ENCODE data around the gene SKAP2. TPM values are rescaled to one million over a fixed set of nuclear protein-coding genes. Genes with fewer than 3 reads are reported as not detected.

The SKAP2 gene, protein sequence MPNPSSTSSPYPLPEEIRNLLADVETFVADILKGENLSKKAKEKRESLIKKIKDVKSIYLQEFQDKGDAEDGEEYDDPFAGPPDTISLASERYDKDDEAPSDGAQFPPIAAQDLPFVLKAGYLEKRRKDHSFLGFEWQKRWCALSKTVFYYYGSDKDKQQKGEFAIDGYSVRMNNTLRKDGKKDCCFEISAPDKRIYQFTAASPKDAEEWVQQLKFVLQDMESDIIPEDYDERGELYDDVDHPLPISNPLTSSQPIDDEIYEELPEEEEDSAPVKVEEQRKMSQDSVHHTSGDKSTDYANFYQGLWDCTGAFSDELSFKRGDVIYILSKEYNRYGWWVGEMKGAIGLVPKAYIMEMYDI
- total RNA-seq (10 to 100 TPM in 2 of 4 donors, 1 to 10 TPM in 2; 8.2 to 19.4 (median 10.5) TPM), polyA plus RNA-seq (1 to 10 TPM; 3.2 to 9.5 (median 5.6) TPM)
- long read RNA-seq, donor 1, transcript SKAP2-201 (13 exons, 3,998 nt) = major isoform, 19 of 22 reads
- long read RNA-seq, donor 1, partial matches to known transcripts = 0 of 22 reads
- long read RNA-seq, donor 1, other reads (novel, unspliced or antisense) = 3 of 22 reads
- long read RNA-seq, donor 2, transcript SKAP2-201 (13 exons, 3,998 nt) = major isoform, 20 of 25 reads
- long read RNA-seq, donor 2, partial matches to known transcripts = 0 of 25 reads
- long read RNA-seq, donor 2, other reads (novel, unspliced or antisense) = 5 of 25 reads

DNA sequence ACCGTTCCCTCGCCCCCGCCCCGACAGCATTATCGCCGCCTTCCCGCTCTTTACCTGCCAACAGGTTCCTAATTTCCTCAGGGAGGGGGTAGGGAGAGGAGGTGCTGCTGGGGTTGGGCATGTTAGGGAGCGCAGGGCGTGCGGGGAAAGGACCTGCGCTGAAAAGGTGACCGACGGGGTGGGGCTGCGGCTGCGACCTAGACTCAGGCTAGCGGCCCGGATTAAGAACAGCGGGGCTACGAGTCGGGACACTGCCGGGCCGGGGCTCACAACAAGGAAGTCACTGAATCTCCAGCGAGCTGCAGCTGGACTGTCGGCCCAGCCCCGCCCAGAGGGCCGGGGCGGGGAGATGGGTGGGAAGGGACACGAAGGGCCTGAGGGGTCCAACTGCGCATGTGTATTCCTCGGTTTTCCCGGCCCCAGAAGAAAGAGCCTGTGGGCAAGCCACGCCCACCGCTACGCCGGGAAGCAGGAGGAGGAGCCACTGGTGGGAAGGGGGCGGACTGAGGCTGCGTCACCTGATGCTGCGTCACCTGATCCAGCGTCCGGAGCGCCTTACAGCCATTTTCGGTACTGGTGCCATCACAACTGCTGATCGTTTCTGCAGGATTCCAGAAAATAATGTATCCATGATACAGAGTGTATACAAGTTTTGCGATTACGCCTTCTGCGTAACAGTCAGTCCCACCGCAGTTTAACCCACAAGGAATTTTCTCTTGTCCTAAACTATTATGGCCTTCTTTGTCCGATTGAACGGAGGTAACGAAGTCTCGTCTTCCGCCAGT lies at the start of gene SKAP2:
SKAP2 (minus strand) TSS at position 282 of the 785 bp plus-strand sequence; CDS start at position 121, 161 bp downstream.
- Histone ChIP-seq H3K4me1 (peaks cover 5% of the 10 kb centered on the region), H3K27ac (peak within 1 kb of the TSS; percentile 87), H3K27me3 (ENCODE audit: insufficient read depth in 3 of 3, low read length in 2 of 3) (peaks cover 0 to 12% (median 3%) of the 10 kb centered on the region in 3 donors), H3K9me3 (no peaks in the 10 kb centered on the region), H3K4me3 (peak within 1 kb of the TSS; percentile 87), H3K36me3 (ENCODE audit: insufficient read depth in 1 of 2, low read depth in 1 of 2) (no peaks in the 10 kb centered on the region)
- WGBS, 3 donors = 1 to 2% (median 1%) methylated on average over 45 to 52 of the region's 52 CpGs
- intact Hi-C loops (cut with DNase I) = loop anchor here in 1 of 2 donors (1.0 to 5.0 kb wide), 3 partner anchors 168 to 267 kb away; no protein-coding TSS in a partner anchor
- TF ChIP-seq, protein P1, sequence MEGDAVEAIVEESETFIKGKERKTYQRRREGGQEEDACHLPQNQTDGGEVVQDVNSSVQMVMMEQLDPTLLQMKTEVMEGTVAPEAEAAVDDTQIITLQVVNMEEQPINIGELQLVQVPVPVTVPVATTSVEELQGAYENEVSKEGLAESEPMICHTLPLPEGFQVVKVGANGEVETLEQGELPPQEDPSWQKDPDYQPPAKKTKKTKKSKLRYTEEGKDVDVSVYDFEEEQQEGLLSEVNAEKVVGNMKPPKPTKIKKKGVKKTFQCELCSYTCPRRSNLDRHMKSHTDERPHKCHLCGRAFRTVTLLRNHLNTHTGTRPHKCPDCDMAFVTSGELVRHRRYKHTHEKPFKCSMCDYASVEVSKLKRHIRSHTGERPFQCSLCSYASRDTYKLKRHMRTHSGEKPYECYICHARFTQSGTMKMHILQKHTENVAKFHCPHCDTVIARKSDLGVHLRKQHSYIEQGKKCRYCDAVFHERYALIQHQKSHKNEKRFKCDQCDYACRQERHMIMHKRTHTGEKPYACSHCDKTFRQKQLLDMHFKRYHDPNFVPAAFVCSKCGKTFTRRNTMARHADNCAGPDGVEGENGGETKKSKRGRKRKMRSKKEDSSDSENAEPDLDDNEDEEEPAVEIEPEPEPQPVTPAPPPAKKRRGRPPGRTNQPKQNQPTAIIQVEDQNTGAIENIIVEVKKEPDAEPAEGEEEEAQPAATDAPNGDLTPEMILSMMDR (IDR thresholded peaks at IDR 0.05) = no peak
- DNase-seq (peak; percentile 98 to 99), ATAC-seq (peak; percentile 98 to 99 (median 99))

DNA sequence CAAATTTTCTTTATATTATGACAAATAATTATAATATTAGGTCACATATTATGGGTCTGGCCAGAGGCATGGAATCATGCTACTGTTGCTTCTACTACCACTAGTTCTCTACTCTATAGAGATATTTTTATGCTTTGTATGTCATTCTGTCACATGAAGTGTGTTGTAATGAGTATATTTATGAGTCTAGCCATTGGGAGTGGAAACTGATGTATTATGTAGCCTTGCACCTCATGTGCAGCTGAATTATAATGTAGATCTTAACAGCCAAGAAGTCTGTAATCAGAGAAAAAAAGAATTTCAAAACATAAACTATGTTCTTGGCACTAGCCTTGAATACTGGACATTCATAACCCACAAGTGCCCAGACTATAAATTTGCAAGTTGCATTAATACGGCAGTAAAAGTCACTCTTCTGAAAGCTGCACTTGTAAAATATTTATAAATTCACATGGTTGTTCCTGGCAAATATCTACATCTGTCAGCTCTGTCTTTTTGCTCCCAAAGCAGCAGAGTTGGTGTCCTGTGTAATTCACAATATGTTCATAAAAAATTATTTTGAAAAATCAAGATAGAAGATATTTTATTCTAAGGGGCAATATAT lies 48.6 kb upstream of the SKAP2 start:
- Histone ChIP-seq H3K9me3 (no peaks in the 10 kb centered on the region), H3K27ac (peak overlapping the region; percentile 51), H3K36me3 (ENCODE audit: insufficient read depth in 1 of 2, low read depth in 1 of 2) (no peaks in the 10 kb centered on the region), H3K4me3 (no peak overlapping the region), H3K4me1 (peaks cover 6% of the 10 kb centered on the region), H3K27me3 (ENCODE audit: insufficient read depth in 3 of 3, low read length in 2 of 3) (no peaks in the 10 kb centered on the region)
- TF ChIP-seq, protein P1 (IDR thresholded peaks at IDR 0.05) = no peak
- WGBS, 3 donors = 15 to 29% (median 26%) methylated on average over 1 of the region's 1 CpG
- intact Hi-C loops (cut with DNase I) = no loop called here
- no peak for DNase-seq
- peak in 3 of 4 donors; percentile 79 to 83 (median 80) for ATAC-seq

DNA sequence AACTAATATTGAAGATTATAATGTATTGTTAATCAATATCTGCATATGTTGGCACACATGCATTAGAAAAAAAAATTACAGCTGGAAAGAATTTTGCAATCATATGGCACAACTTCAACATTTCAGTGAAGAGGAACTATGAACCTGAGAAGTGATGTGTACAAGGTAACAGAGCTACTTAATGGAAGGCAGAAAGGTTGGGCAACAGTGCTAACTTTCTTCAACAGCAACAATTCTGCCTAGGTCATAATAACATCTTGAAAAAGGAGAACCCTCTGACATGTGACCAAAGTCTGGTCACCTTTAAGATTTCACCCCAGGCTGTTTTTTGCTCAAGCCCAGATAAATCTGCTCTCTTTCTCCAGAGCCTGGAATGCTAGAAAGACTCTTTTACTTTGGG lies 47.9 kb upstream of the SKAP2 start:
- no peaks in the 10 kb centered on the region for H3K9me3 ChIP-seq
- no peaks in the 10 kb centered on the region for H3K27me3 ChIP-seq (ENCODE audit: insufficient read depth in 3 of 3, low read length in 2 of 3)
- intact Hi-C loops (cut with DNase I) = no loop called here
- H3K27ac ChIP-seq = peak overlapping the region; percentile 51
- no peaks in the 10 kb centered on the region for H3K36me3 ChIP-seq (ENCODE audit: insufficient read depth in 1 of 2, low read depth in 1 of 2)
- TF ChIP-seq, protein P1 (IDR thresholded peaks at IDR 0.05) = no peak
- H3K4me1 ChIP-seq = peaks cover 6% of the 10 kb centered on the region
- no peak overlapping the region for H3K4me3 ChIP-seq
- peak in 1 of 4 donors; percentile 42 for ATAC-seq
- DNase-seq = no peak

DNA sequence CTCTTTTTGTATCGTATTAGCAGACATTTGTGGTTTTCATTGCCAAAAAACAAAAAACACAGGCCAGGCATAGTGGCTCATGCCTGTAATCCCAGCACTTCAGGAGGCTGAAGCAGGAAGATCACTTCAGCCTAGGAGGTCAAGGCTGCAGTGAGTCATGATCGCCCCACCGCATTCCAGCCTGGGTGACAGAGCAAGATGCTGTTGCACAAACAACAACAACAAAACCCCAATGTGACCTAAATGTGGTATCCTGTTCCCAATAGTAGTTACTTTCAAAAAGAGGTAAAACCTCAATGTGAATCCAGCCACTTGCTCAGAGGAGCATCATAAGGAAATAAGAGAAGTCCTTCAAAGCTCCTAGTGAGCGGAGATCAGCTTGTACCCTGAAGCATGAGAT lies 45.8 kb upstream of the SKAP2 start:
- Histone ChIP-seq H3K27ac (no peak overlapping the region), H3K9me3 (no peaks in the 10 kb centered on the region), H3K36me3 (ENCODE audit: insufficient read depth in 1 of 2, low read depth in 1 of 2) (no peaks in the 10 kb centered on the region), H3K27me3 (ENCODE audit: insufficient read depth in 3 of 3, low read length in 2 of 3) (no peaks in the 10 kb centered on the region), H3K4me3 (no peak overlapping the region), H3K4me1 (peaks cover 6% of the 10 kb centered on the region)
- WGBS, 3 donors = 84 to 91% (median 89%) methylated on average over 4 of the region's 4 CpGs
- TF ChIP-seq, protein P1 (IDR thresholded peaks at IDR 0.05) = no peak
- DNase-seq (no peak), ATAC-seq (no peak)
- intact Hi-C loops (cut with DNase I) = no loop called here
